GM12872 (cell line): ENCODE results near the gene PNPLA6.

Source experiments
- TF ChIP-seq, protein P1 (sequence below): IDR thresholded peaks from 3 replicates; pipeline ENCODE4 v1.5.1; 2011; ENCODE audit warnings: low read depth, mild to moderate bottlenecking, low read length, moderate library complexity; ENCODE audit not compliant: insufficient read depth

Gene PNPLA6

GRCh38 chr19:7589822-7590221, 54.3 kb downstream of the PNPLA6 start:
- TF ChIP-seq, protein P1, sequence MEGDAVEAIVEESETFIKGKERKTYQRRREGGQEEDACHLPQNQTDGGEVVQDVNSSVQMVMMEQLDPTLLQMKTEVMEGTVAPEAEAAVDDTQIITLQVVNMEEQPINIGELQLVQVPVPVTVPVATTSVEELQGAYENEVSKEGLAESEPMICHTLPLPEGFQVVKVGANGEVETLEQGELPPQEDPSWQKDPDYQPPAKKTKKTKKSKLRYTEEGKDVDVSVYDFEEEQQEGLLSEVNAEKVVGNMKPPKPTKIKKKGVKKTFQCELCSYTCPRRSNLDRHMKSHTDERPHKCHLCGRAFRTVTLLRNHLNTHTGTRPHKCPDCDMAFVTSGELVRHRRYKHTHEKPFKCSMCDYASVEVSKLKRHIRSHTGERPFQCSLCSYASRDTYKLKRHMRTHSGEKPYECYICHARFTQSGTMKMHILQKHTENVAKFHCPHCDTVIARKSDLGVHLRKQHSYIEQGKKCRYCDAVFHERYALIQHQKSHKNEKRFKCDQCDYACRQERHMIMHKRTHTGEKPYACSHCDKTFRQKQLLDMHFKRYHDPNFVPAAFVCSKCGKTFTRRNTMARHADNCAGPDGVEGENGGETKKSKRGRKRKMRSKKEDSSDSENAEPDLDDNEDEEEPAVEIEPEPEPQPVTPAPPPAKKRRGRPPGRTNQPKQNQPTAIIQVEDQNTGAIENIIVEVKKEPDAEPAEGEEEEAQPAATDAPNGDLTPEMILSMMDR = no peak

DNA sequence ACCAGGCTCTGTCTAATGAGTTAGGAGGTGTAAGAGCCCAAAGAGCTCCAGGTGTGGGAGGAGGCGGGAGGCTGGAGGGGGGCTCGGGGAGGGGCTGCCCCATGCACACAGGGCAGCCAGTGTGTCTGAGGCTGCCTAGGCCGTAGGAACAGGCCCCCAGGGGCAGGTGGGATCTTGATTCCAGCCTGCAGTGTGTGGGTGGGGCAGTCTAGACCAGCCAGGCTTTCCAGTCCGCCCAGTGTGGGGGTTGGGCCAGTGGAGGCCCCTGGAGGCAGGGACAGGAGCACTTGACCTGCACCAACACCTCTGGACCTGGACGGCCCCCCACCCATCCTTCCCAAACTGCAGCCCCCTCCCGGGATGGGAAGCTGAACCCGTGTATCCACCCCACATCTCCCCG, 54.7 kb downstream of the PNPLA6 start:
- TF ChIP-seq, protein P1 = no peak

- TF ChIP-seq, protein P1 = no peak
Observed at GRCh38 chr19:7595466-7596133, 60.1 kb downstream of the PNPLA6 start, which contains the start of gene CAMSAP3. Gene CAMSAP3, plus strand, starts transcription at chr19:7595863. Its CDS starts 140 bp downstream, at chr19:7596003.

DNA sequence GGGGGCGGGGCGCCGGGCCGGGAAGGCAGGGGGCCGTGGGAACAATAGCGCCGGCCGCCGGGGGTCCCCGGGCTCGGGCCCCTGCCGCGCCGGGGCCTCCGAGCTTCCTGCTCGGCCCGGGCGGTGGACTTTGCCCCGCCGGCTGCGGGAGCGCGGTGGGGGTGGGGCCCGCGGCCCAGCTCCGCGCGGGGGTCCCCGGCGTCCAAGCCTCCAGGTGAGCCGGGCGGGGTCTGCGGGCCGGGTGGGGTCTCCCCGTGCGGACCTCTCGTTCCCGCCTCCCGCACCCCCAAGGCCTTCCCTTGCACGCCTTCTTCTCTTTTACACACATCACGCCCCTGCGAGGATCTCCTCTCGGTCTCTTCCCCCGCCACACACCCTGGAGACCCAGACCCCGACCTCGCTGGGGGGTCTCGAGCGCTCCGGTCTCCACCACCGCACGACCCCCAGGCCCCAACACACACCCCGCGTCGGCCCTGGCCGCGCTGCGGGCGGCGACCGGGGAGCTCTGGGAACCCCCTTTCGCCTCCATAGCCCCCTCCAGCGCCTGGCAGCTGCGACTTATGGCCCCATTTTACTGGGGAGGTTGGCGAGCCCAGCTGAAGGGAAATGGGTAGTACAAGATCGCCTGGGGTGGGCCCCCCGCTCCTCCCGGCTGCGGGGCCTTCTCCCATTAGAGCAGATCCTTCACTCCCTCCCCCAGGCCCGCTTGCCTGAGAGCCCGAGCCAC, 60.9 kb downstream of the PNPLA6 start:
- TF ChIP-seq, protein P1 = no peak

DNA sequence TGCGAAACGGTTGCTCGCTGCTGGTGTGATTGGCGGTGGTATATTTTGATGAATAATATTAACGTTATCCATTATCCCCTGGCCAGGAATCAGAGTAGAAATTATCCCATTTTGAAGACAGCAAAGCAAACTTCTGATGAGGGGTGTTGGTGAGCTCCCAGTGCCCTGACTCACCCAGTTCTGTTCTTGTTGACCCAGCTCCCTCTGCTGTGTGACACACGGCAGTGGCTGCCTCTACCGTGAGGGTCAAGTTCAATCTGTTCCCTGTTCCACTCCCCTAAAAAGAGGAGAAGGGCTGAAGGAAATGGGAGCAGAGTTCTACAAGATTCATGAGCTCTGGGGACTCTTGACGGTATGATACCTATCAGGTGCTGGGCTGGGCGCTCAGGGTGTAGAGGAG, 62.2 kb downstream of the PNPLA6 start:
- TF ChIP-seq, protein P1 = no peak

DNA sequence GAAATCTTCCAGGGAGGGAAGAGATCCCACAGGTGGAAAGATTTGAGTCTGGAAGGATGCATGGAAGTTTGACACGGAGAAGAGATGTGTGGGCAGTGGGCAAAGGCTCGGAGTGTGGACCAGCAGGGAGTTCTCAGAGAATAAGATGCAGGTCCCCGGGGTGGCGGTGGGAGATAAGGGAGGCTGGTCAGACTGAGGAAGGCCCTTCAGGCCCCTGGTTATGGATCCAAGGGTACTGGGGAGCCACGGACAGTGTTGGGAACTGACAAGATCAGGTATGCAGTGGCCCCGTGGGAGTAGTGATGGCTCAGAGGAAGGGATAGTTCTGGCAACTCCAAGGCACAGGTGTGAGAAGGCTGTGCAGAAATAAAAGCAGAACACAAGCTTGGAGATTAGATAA, 62.7 kb downstream of the PNPLA6 start:
- TF ChIP-seq, protein P1 = no peak

DNA sequence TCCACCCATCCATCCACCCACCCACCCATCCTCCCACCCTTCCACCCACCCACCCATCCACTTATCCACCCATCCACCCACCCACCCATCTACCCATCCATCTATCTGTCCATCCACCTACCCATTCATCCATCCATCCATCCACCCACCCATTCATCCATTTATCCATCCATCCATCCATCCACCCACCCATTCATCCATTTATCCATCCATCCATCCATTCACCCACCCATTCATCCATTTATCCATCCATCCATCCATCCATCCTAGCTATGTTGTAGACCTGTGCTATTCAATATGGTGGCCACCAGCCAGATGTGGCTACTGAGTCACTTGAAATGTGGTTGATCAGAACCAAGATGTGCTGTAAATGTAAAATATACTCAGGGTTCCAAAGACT, 65.2 kb downstream of the PNPLA6 start:
- TF ChIP-seq, protein P1 = no peak
